ENCODE data around the gene BLMH.
"Not testable (repeated sequence)": the region's sequence is repeated elsewhere in the genome, so short reads cannot be mapped to it uniquely, and the experiment has no call there.

BLMH gene

GRCh38 chr17:30225919-30226553 lies 65.7 kb downstream of the BLMH start:
- DNase-seq = no peak

GRCh38 chr17:30225112-30225511 lies 66.6 kb downstream of the BLMH start:
- DNase-seq = no peak

- DNase-seq = no peak
Observed at GRCh38 chr17:30224419-30224960, 67.3 kb downstream of the BLMH start.

GRCh38 chr17:30222721-30223175 lies 69.0 kb downstream of the BLMH start:
- no peak for DNase-seq

GRCh38 chr17:30222251-30222650 lies 69.5 kb downstream of the BLMH start:
- no peak for DNase-seq

GRCh38 chr17:30221346-30221745 lies 70.4 kb downstream of the BLMH start:
- no peak for DNase-seq

GRCh38 chr17:30220414-30220813 lies 71.3 kb downstream of the BLMH start:
- DNase-seq = no peak

GRCh38 chr17:30219833-30220232 lies 71.9 kb downstream of the BLMH start:
- no peak for DNase-seq

- no peak for DNase-seq
Observed at GRCh38 chr17:30219315-30219714, 72.4 kb downstream of the BLMH start.

GRCh38 chr17:30218799-30219198 lies 72.9 kb downstream of the BLMH start:
- DNase-seq = no peak

- DNase-seq = no peak
Observed at GRCh38 chr17:30217746-30218245, 73.9 kb downstream of the BLMH start.

- DNase-seq = no peak
Observed at GRCh38 chr17:30217054-30217453, 74.7 kb downstream of the BLMH start.

GRCh38 chr17:30212750-30213149 lies 79.0 kb downstream of the BLMH start:
- DNase-seq = no peak

- DNase-seq = no peak
Observed at GRCh38 chr17:30211371-30211770, 80.4 kb downstream of the BLMH start.

GRCh38 chr17:30210901-30211300 lies 80.8 kb downstream of the BLMH start:
- DNase-seq = no peak

- no peak for DNase-seq
Observed at GRCh38 chr17:30210366-30210765, 81.4 kb downstream of the BLMH start.

- DNase-seq = no peak
Observed at GRCh38 chr17:30209930-30210329, 81.8 kb downstream of the BLMH start.

GRCh38 chr17:30208214-30208613 lies 83.5 kb downstream of the BLMH start:
- DNase-seq = no peak

- no peak for DNase-seq
Observed at GRCh38 chr17:30207655-30208054, 84.1 kb downstream of the BLMH start.

- DNase-seq = no peak
Observed at GRCh38 chr17:30203471-30203981, 88.2 kb downstream of the BLMH start.

GRCh38 chr17:30200656-30201055 lies 91.1 kb downstream of the BLMH start:
- not testable (repeated sequence) for DNase-seq

- DNase-seq = no peak
Observed at GRCh38 chr17:30200106-30200505, 91.6 kb downstream of the BLMH start.

GRCh38 chr17:30199600-30199999 lies 92.1 kb downstream of the BLMH start:
- DNase-seq = no peak
